PC-9 (cell line): ENCODE measurements around the gene SRP68. TPM values are rescaled to one million over a fixed set of nuclear protein-coding genes. Genes with fewer than 3 reads are reported as not detected.

ENCODE experiments used
- BruUV-seq: library from RNA; stranded (reverse); fragments of 400-500 nt; replicated peaks from 2 replicates; lab custom pipeline; 2021; lab: Mats Ljungman, UMichigan
- CTCF ChIA-PET: fragments of 300-600 bp; sonication (Branson Sonifier 250); formaldehyde crosslinking; loops from one replicate; lab custom pipeline; 2022; ENCODE audit warnings: antibody characterized with exemption; lab: Charles Lee
- POLR2A ChIA-PET: fragments of 300-600 bp; sonication (Branson Sonifier 250); formaldehyde crosslinking; loops from one replicate; lab custom pipeline; 2022; ENCODE audit warnings: antibody characterized with exemption; ENCODE audit not compliant: unreplicated experiment; lab: Charles Lee
- DNase-seq, 2 experiments: peaks; one replicate each; pipeline versions ENCODE4 v3.0.0 to v3.0.0-alpha.2; 2015 to 2022; ENCODE audit warnings: mixed read lengths in 1 of 2
- H2AFZ ChIP-seq: fragments of 200-600 bp; sonication (generic); 2 replicates; pipeline ENCODE4 v1.8.1; 2017; ENCODE audit warnings: antibody characterized with exemption
- H3F3A ChIP-seq: fragments of 200-600 bp; sonication (generic); 2 replicates; pipeline ENCODE4 v1.8.1; 2017; ENCODE audit warnings: antibody characterized with exemption, mild to moderate bottlenecking, low read depth; ENCODE audit not compliant: insufficient read depth
- H3K27ac ChIP-seq: fragments of 200-600 bp; sonication (generic); 2 replicates; pipeline ENCODE4 v1.6.1; 2016; ENCODE audit warnings: mixed run types
- H3K27me3 ChIP-seq: fragments of 200-600 bp; sonication (generic); 2 replicates; pipeline ENCODE4 v1.6.1; 2016; ENCODE audit warnings: low read depth, mixed run types; ENCODE audit not compliant: insufficient read depth
- H3K36me3 ChIP-seq: fragments of 200-600 bp; sonication (generic); 2 replicates; pipeline ENCODE4 v1.6.1; 2016; ENCODE audit warnings: low read depth, mixed run types
- H3K4me1 ChIP-seq: fragments of 200-600 bp; sonication (generic); replicated peaks from 2 replicates; pipeline ENCODE4 v1.6.1; 2016; ENCODE audit warnings: mixed run types; ENCODE audit not compliant: insufficient read depth
- H3K4me2 ChIP-seq: fragments of 200-600 bp; sonication (generic); 2 replicates; pipeline ENCODE4 v1.6.1; 2017; ENCODE audit warnings: mixed run types
- H3K4me3 ChIP-seq: fragments of 200-600 bp; sonication (generic); 2 replicates; pipeline ENCODE4 v1.6.1; 2016; ENCODE audit warnings: mixed run types
- H3K79me2 ChIP-seq: fragments of 200-600 bp; sonication (generic); 2 replicates; pipeline ENCODE4 v1.6.1; 2017; ENCODE audit warnings: low read depth, mixed run types
- H3K9me2 ChIP-seq: fragments of 200-600 bp; sonication (generic); 2 replicates; pipeline ENCODE4 v1.8.1; 2017; ENCODE audit warnings: mild to moderate bottlenecking; ENCODE audit not compliant: insufficient read depth
- H3K9me3 ChIP-seq: fragments of 200-600 bp; sonication (generic); 2 replicates; pipeline ENCODE4 v1.8.1; 2016; ENCODE audit warnings: low read depth; ENCODE audit not compliant: insufficient read depth
- H4K20me1 ChIP-seq: fragments of 200-600 bp; sonication (generic); 2 replicates; pipeline ENCODE4 v1.8.1; 2017; ENCODE audit not compliant: insufficient read depth
- EZH2 ChIP-seq: fragments of 200-600 bp; sonication (generic); IDR thresholded peaks from 2 replicates; pipeline ENCODE4 v1.8.0; 2017; ENCODE audit warnings: antibody characterized with exemption, low read depth
- intact Hi-C: fragments of 100-400 bp; cut with micrococcal nuclease; formaldehyde crosslinking; loops from one replicate; pipeline ENCODE4 v1.10.0; 2022; ENCODE audit not compliant: unreplicated experiment
- total RNA-seq: library from RNA; stranded (reverse); gene quantifications from 2 replicates; pipeline ENCODE4 v1.2.3, GENCODE V29; 2021
- TF ChIP-seq, protein P1 (sequence below): fragments of 200-600 bp; sonication (generic); conservative IDR thresholded peaks from 2 replicates; pipeline ENCODE4 v1.6.1; 2017; ENCODE audit warnings: mixed run types, antibody characterized with exemption, mild to moderate bottlenecking, moderate library complexity

Gene SRP68
- total RNA-seq, 1 experiment from 2014 or later, result 91.7 TPM

DNA sequence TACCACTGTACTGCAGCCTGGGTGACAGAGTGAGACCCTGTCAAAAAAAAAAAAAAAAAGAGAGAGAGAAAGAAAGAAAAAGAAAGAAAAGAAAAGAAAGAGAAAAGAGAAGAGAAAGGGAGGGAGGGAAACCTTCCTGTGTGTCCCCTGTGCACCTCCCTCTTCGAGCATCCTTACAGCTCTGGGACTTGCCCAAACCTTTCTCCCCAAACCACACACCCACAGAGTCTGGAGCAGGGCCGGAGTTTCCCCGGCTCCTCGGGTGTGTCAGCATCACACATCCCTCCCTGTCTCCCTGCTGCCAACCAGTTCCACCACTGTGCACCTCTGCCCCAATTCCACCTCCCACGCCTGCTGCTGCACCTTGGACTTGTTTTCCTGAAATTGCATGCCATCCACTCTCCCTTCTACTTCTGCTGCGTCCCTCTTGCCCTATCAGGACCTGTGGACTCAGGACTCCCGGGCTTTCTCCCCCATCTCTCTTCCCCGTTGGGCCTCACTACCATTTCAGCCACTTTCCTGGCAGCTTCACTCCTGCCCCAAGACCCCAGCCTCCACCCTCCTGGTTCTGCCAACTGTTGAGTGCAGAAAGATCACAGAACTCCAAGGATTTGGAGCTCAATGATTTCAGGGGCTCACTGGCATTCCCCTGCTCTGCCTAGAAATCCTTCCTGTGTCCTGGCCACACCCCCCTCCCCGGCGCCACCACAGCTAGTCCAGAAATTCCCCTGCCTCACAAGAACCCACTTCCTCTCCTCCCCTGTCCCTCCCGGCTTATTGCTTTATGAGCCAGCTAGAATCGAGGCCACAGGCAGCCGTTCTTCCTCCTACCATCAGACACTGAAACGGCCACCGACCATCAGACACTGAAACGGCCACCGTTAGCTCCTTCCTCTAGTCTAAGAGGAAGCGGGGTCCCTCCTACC lies 75.4 kb downstream of the SRP68 start:
- H3K36me3 ChIP-seq, result no peaks in the 10 kb centered on the region
- H4K20me1 ChIP-seq, result no peaks in the 10 kb centered on the region
- H3K27me3 ChIP-seq, result no peaks in the 10 kb centered on the region
- H3K9me3 ChIP-seq, result no peaks in the 10 kb centered on the region
- no TSS peak for BruUV-seq
- peak overlapping the region; percentile 94 for H3K4me2 ChIP-seq
- peak overlapping the region; percentile 92 for H3K27ac ChIP-seq
- peaks cover 69% of the 10 kb centered on the region for H3K4me1 ChIP-seq
- peak overlapping the region; percentile 66; the same call in 1 of the 2 replicates for H2AFZ ChIP-seq
- peak overlapping the region; percentile 43; the same call in 1 of the 2 replicates for H3K4me3 ChIP-seq
- no peaks in the 10 kb centered on the region for H3K9me2 ChIP-seq
- TF ChIP-seq, protein P1, sequence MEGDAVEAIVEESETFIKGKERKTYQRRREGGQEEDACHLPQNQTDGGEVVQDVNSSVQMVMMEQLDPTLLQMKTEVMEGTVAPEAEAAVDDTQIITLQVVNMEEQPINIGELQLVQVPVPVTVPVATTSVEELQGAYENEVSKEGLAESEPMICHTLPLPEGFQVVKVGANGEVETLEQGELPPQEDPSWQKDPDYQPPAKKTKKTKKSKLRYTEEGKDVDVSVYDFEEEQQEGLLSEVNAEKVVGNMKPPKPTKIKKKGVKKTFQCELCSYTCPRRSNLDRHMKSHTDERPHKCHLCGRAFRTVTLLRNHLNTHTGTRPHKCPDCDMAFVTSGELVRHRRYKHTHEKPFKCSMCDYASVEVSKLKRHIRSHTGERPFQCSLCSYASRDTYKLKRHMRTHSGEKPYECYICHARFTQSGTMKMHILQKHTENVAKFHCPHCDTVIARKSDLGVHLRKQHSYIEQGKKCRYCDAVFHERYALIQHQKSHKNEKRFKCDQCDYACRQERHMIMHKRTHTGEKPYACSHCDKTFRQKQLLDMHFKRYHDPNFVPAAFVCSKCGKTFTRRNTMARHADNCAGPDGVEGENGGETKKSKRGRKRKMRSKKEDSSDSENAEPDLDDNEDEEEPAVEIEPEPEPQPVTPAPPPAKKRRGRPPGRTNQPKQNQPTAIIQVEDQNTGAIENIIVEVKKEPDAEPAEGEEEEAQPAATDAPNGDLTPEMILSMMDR, result no peak
- no peak for TF ChIP-seq EZH2
- ChIA-PET CTCF (interaction anchor here (0.6 to 0.7 kb wide), 3 partner anchors 15 to 247 kb away, joined by 3 to 8 read pairs (median 3); partner anchors contain the start of gene MRPL38), POLR2A (interaction anchor here (0.5 to 1.0 kb wide), 4 partner anchors 18 to 351 kb away, joined by 3 to 11 read pairs (median 4); partner anchors contain the start of genes ACOX1 and TEN1)
- H3K79me2 ChIP-seq, result no peaks in the 10 kb centered on the region
- H3F3A ChIP-seq, result peaks cover 60% of the 10 kb centered on the region
- DNase-seq, result peak; percentile 65 to 80
- intact Hi-C loops, result no loop called here

DNA sequence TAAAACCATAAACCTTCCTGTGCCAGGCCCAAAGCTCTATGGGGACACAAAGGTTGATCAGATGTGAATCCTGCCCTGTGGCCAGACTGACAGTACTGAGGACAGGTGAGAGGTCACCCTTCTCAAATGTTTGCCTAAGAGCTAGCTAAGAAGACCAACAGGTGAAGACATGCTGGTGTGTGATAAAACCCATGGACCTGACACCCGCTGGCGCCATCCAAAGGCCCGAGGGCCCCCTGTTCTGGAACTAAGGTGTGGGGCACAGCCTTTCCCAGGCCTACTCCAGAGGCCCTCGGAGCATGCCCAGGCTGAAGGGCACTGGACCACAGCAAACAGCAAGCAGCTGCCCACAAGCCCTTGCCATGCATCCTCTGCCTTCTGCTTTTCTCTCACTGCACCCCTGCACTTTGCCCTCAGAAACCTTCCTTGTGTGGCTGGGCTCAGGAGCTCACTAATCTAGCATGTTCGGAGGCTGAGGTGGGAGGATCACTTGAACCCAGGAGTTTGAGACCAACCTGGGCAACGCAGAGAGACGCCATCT lies 76.9 kb downstream of the SRP68 start:
- ChIA-PET POLR2A (no interaction called here), CTCF (no interaction called here)
- no peak for DNase-seq
- H3K27ac ChIP-seq, result no peak overlapping the region
- no peaks in the 10 kb centered on the region for H3K9me3 ChIP-seq
- no peak overlapping the region for H3K4me2 ChIP-seq
- TF ChIP-seq, protein P1, result no peak
- TF ChIP-seq EZH2, result no peak
- intact Hi-C loops, result no loop called here
- H3K79me2 ChIP-seq, result no peaks in the 10 kb centered on the region
- no TSS peak for BruUV-seq
- peaks cover 60% of the 10 kb centered on the region for H3F3A ChIP-seq
- H4K20me1 ChIP-seq, result no peaks in the 10 kb centered on the region
- H3K4me3 ChIP-seq, result no peak overlapping the region
- H2AFZ ChIP-seq, result no peak overlapping the region
- H3K9me2 ChIP-seq, result no peaks in the 10 kb centered on the region
- no peaks in the 10 kb centered on the region for H3K27me3 ChIP-seq
- H3K4me1 ChIP-seq, result peaks cover 69% of the 10 kb centered on the region
- peaks cover 6% of the 10 kb centered on the region; the same call in 1 of the 2 replicates for H3K36me3 ChIP-seq

DNA sequence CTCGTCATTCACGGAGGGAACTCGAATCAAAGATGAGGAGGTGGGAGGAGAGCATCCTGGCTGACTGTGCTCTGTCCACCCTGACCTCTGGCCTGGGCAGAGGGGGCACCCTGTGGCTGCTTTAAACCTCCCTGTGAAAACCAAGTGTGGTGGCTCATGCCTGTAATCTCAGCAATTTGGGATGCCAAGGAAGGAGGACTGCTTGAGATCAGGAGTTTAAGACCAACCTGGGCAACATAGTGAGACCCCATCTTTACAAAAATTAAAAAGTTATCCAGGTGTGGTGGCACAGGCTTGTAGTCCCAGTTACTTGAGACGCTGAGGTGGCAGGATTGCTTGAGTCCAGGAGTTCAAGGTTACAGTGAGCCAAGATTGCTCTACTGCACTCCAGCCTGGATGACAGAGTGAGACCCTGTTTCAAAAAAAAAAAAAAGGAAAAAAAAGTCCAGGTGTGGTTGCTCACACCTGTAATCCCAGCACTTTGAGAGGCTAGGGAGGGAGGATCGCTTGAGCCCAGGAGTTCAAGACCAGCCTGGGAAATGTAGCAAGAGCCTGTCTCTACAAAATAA lies 77.4 kb downstream of the SRP68 start:
- Histone ChIP-seq H3K9me2 (no peaks in the 10 kb centered on the region), H3K4me3 (no peak overlapping the region), H3K9me3 (no peaks in the 10 kb centered on the region), H3K79me2 (no peaks in the 10 kb centered on the region), H3K4me1 (peaks cover 65% of the 10 kb centered on the region), H3K27ac (no peak overlapping the region), H3K27me3 (no peaks in the 10 kb centered on the region), H4K20me1 (no peaks in the 10 kb centered on the region), H3K4me2 (no peak overlapping the region), H3K36me3 (peaks cover 6% of the 10 kb centered on the region; the same call in 1 of the 2 replicates), H2AFZ (no peak overlapping the region), H3F3A (peaks cover 60% of the 10 kb centered on the region)
- no peak for DNase-seq
- TF ChIP-seq EZH2, result no peak
- TF ChIP-seq, protein P1, result no peak
- no TSS peak for BruUV-seq
- ChIA-PET POLR2A (interaction anchor here (0.7 kb wide), 1 partner anchor 20 kb away, joined by 13 read pairs; no protein-coding TSS in a partner anchor), CTCF (interaction anchor here (0.6 kb wide), 1 partner anchor 16 kb away, joined by 5 read pairs; the partner anchor contains the start of gene ACOX1)
- intact Hi-C loops, result no loop called here
